ENCODE results near the gene AMY1A.
"Not testable (repeated sequence)": the region's sequence is repeated elsewhere in the genome, so short reads cannot be mapped to it uniquely, and the experiment has no call there.

The AMY1A gene

DNA sequence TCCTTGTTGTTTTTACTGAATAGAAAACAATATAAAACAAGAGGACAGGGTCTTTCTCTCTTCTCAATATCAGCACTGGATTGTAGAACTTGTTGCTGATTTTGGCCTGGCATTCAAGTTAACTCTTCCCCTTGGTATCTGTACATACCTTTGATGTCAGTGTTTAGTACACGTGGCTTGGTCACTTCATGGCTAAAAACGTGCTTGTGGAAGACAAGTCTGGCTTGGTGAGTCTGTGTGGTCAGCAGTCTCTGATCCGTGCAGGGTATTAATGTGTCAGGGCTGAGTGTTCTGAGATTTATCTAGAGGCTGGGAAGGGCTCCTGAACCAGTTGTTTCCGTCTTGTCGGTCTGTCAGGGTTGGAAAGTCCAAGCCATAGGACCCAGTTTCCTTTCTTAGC lies at the start of gene AMY1A:
TSS of gene AMY1A (plus strand) at position 301 of the 400 bp plus-strand sequence. CDS start 571 bp downstream, outside the sequence.
- not testable (repeated sequence) for DNase-seq (ENCODE audit: low read depth in 3 of 3, low spot score in 1 of 3)

DNA sequence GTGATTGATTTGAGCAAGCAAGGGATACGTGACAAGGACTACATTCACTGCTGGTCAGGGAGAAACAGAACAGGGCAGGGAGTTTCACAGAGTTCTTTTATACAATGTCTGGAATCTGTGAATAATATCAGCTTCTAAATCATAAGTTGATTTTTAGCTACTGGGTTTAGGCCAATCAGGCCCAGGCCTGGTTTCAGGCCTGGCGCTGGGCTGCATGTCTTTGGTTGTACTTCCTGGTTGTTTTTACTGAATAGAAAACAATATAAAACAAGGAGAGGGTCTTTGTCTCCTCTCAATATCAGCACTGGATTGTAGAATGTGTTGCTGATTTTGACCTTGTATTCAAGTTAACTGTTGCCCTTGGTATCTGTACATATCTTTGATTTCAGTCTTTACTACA lies 39.2 kb upstream of the AMY1A start:
- no peak for DNase-seq (ENCODE audit: low read depth in 3 of 3, low spot score in 1 of 3)

DNA sequence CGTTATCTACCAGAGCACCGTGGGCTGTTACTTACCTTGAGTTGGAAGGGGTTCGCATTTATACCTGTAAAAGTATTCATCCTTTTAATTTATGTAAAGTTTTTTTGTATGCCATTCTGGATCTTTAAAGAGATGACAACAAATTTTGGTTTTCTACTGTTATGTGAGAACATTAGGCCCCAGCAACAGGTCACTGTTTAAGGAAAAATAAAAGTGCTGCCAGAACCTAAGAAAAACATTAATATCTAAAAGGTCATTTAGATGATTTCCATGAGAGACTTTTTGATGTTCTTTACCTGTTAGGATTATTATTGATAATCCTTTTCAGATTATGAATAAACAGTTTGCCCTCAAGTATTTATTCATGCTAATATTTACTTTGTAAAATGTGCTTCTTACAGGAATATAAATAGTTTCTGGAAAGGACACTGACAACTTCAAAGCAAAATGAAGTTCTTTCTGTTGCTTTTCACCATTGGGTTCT lies 38.5 kb upstream of the AMY1A start, which contains the start of gene AMY2A:
TSS of gene AMY2A (plus strand) at position 434 of the 484 bp plus-strand sequence. CDS start at position 448, 14 bp downstream.
- DNase-seq (ENCODE audit: low read depth in 3 of 3, low spot score in 1 of 3) = not testable (repeated sequence)

DNA sequence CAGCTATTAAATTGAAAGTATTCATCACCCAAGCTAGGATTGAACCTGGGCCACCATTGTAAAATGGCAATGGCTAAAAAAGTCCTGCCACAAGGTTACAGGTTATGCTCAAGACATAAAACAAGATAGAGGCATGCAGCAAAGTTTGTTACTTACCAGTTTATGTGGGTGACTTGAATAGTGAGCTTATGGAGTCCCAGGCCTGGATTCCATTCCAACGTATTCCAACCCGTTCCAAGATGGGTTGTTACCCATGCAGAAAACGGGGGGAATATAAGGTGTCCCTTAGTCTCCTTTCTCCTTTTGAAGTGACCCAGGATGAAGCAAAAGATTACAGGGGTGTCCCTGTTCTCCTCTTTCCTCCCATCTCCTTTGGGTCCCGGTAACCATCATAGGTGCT lies 28.1 kb upstream of the AMY1A start:
- not testable (repeated sequence) for DNase-seq (ENCODE audit: low read depth in 3 of 3, low spot score in 1 of 3)

DNA sequence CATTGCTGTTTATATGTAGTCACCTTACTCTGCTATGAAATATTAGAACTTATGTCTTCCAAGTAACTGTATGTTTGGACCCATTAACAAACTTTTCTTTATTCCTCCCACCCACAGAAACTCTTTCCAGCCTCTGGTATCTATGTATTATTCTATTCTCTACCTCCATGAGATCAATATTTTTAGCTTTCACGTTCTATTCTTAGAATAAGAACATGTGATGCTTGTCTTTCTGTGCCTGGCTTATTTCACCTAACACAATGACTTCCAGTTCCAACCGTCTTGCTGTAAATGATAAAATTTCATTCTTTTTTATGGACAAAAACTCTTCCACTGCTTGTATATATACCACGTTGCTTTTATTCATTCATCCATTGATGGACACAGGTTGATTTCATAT lies 14.4 kb upstream of the AMY1A start:
- not testable (repeated sequence) for DNase-seq (ENCODE audit: low read depth in 3 of 3, low spot score in 1 of 3)

DNA sequence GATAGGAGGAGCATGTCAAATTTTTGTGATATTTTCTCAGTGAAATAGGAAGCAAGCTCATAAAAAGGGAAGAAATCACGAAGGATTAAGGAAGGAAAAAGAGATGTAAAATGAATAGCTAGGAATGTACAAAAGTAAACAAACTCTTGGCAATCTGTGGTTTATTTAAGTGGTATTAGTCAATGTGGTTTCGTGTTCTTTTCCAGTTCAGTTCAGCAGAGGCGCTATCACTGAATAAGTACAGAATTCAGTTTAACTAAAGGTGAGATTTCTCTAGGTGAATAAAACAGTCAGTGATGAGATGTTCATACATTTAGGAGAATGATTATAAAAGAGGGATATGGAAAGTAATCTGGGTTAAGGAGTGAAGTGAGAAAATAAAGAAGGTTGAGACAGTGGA lies 11.7 kb upstream of the AMY1A start:
- DNase-seq (ENCODE audit: low read depth in 3 of 3, low spot score in 1 of 3) = not testable (repeated sequence)

DNA sequence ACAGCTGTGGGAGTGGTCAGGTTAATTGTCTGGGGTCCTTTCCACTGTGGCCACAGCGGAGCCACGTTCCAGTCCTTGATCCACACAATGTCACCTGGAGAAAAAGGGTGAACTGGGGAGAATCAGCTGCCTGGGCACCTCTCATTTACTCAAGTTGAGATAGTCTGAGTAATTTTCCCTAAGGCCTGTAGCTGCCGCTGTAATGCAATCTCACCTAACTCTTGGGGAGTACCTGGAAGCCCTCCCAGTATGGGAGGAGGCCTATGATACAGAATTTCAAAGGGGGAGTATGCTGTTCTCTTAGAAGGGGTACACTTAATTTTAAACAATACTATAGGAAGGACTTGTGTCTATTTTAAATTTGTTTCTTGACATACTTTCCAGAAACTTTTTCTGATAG lies 5.3 kb upstream of the AMY1A start:
- DNase-seq (ENCODE audit: low read depth in 3 of 3, low spot score in 1 of 3) = not testable (repeated sequence)

DNA sequence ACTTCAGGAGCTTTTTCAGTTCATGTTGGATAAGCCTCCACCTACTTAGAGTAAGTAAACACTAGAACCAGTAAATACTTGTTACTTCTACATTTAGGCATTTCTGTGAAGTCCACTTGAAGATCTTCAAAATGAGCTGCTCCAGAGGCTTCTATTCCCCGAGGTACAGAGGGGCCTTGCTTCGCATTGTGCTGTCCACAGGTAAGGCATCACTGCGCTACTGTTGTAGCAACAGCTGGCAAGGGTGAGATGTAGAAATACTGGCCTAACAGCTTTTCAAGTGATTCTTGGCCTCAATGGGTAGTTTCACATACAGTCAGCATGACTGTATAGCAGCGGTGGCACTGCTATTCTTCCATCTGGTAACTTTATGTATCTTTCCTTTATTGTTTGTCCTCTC lies 4.7 kb upstream of the AMY1A start:
- not testable (repeated sequence) for DNase-seq (ENCODE audit: low read depth in 3 of 3, low spot score in 1 of 3)

GRCh38 chr1:103654133-103654532 lies 1.4 kb upstream of the AMY1A start:
- not testable (repeated sequence) for DNase-seq (ENCODE audit: low read depth in 3 of 3, low spot score in 1 of 3)

GRCh38 chr1:103676335-103676734 lies 20.8 kb downstream of the AMY1A start:
- DNase-seq (ENCODE audit: low read depth in 3 of 3, low spot score in 1 of 3) = not testable (repeated sequence)

DNA sequence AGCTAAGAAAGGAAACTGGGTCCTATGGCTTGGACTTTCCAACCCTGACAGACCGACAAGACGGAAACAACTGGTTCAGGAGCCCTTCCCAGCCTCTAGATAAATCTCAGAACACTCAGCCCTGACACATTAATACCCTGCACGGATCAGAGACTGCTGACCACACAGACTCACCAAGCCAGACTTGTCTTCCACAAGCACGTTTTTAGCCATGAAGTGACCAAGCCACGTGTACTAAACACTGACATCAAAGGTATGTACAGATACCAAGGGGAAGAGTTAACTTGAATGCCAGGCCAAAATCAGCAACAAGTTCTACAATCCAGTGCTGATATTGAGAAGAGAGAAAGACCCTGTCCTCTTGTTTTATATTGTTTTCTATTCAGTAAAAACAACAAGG lies 40.5 kb downstream of the AMY1A start, which contains the start of gene AMY1B:
TSS of gene AMY1B (minus strand) at position 101 of the 400 bp plus-strand sequence. CDS start 571 bp downstream, outside the sequence.
- DNase-seq (ENCODE audit: low read depth in 3 of 3, low spot score in 1 of 3) = not testable (repeated sequence)

- DNase-seq (ENCODE audit: low read depth in 3 of 3, low spot score in 1 of 3) = not testable (repeated sequence)
Measured at GRCh38 chr1:103697430-103697829, 41.9 kb downstream of the AMY1A start.

GRCh38 chr1:103700669-103701068 lies 45.1 kb downstream of the AMY1A start:
- not testable (repeated sequence) for DNase-seq (ENCODE audit: low read depth in 3 of 3, low spot score in 1 of 3)

GRCh38 chr1:103701256-103701655 lies 45.7 kb downstream of the AMY1A start:
- not testable (repeated sequence) for DNase-seq (ENCODE audit: low read depth in 3 of 3, low spot score in 1 of 3)

- not testable (repeated sequence) for DNase-seq (ENCODE audit: low read depth in 3 of 3, low spot score in 1 of 3)
Measured at GRCh38 chr1:103707670-103708069, 52.1 kb downstream of the AMY1A start.

DNA sequence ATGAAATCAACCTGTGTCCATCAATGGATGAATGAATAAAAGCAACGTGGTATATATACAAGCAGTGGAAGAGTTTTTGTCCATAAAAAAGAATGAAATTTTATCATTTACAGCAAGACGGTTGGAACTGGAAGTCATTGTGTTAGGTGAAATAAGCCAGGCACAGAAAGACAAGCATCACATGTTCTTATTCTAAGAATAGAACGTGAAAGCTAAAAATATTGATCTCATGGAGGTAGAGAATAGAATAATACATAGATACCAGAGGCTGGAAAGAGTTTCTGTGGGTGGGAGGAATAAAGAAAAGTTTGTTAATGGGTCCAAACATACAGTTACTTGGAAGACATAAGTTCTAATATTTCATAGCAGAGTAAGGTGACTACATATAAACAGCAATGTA lies 54.8 kb downstream of the AMY1A start:
- not testable (repeated sequence) for DNase-seq (ENCODE audit: low read depth in 3 of 3, low spot score in 1 of 3)

Data from stimulated activated CD4-positive, alpha-beta T cell treated with anti-CD3 and anti-CD28 coated beads, TNF-alpha, amount 100 ng/mL, for 1 hour (primary cell).